Measurements from ENCODE around the gene RASEF.
A peak's percentile ranks its signal among the peaks of the same experiment; 100 is the strongest.

DNA sequence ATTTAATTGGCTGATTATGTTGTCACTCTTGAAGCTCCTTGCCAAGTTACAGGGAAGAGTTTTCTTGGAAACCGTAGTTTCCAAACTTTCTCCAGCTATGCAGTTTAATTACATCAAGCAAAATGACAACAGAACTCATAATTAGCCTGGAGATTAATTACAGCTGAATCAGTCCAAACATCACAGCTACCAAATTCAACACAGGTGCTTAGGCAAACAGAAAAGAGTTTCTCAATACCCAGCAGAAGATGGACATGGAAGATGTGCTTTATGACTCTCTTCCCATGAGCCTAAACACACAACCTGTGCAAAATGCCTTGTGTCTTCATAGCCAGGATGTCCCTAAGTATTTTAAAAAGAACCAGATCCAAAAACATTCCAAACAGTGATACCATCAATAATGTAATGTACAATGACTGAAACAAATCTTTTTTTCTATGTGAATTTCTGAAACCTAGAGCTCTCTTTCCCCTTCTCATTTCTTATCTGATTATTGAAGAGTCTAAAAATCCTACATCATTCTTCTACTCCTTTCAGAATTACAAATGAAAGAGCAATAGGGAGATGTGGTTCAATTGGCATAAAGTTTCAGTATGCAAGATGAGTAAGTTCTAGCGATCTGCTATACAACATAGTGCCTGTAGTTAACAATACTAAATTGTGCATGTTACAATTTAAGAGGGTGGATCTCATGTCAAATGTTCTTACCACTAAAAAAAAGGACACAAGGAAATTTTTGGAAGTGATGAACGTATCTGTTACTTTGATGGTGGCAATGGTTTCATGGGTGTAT, 124.3 kb downstream of the RASEF start:
- TF ChIP-seq TARDBP (IDR thresholded peaks at IDR 0.05) (no peak), NFRKB (IDR thresholded peaks at IDR 0.05) (no peak), LEF1 (IDR thresholded peaks at IDR 0.05; ENCODE audit: borderline replicate concordance) (no peak), ARNT (IDR thresholded peaks at IDR 0.05) (no peak), CTBP1 (IDR thresholded peaks at IDR 0.05; ENCODE audit: borderline replicate concordance) (no peak), FOXM1 (IDR thresholded peaks at IDR 0.05; ENCODE audit: borderline replicate concordance) (no peak), ELF4 (IDR thresholded peaks at IDR 0.05) (no peak), BHLHE40 (IDR thresholded peaks at IDR 0.05; ENCODE audit: borderline replicate concordance) (no peak), SP1 (IDR thresholded peaks at IDR 0.05) (no peak), FOXK2 (IDR thresholded peaks at IDR 0.05) (no peak), L3MBTL2 (conservative IDR thresholded peaks at IDR 0.05) (no peak), FOXA1 (IDR thresholded peaks at IDR 0.05) (no peak), HDGF (IDR thresholded peaks at IDR 0.05; ENCODE audit: borderline replicate concordance) (no peak)
- TF ChIP-seq, protein P1, sequence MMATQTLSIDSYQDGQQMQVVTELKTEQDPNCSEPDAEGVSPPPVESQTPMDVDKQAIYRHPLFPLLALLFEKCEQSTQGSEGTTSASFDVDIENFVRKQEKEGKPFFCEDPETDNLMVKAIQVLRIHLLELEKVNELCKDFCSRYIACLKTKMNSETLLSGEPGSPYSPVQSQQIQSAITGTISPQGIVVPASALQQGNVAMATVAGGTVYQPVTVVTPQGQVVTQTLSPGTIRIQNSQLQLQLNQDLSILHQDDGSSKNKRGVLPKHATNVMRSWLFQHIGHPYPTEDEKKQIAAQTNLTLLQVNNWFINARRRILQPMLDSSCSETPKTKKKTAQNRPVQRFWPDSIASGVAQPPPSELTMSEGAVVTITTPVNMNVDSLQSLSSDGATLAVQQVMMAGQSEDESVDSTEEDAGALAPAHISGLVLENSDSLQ (IDR thresholded peaks at IDR 0.05), result peak; percentile 80

Data from HEK293T (cell line).